ENCODE measurements around the gene NVL. TPM values are rescaled to one million over a fixed set of nuclear protein-coding genes. Genes with fewer than 3 reads are reported as not detected.

NVL gene
- total and polyA plus RNA-seq, 4 donors = 12.8 to 41.5 (median 29.1) TPM

- no peaks in the 10 kb centered on the region for H3K9me3 ChIP-seq (ENCODE audit: control insufficient read depth in 4 of 4, insufficient read depth in 3 of 4, low read length in 3 of 4)
- no peak overlapping the region for H3K27ac ChIP-seq (ENCODE audit: low read depth in 1 of 2, low read length in 1 of 2)
- WGBS, 2 donors = 72 to 85% methylated on average over 2 of the region's 2 CpGs
- peaks cover 9 to 47% (median 32%) of the 10 kb centered on the region in 4 donors for H3K36me3 ChIP-seq (ENCODE audit: control insufficient read depth in 4 of 4, insufficient read depth in 4 of 4, low read length in 4 of 4)
- no peaks in the 10 kb centered on the region for H3K27me3 ChIP-seq (ENCODE audit: control insufficient read depth in 3 of 3, insufficient read depth in 3 of 3, low read length in 2 of 3)
- H3K9ac ChIP-seq (ENCODE audit: insufficient read depth in 1 of 2, low read length in 2 of 2) = no peak overlapping the region
- DNase-seq (no peak), ATAC-seq (ENCODE audit: insufficient read depth, low FRiP score) (no peak)
- no peaks in the 10 kb centered on the region for H3K4me1 ChIP-seq (ENCODE audit: control insufficient read depth in 5 of 5, insufficient read depth in 5 of 5, low read length in 5 of 5)
- H3K4me3 ChIP-seq = no peak overlapping the region
- TF ChIP-seq CTCF (IDR thresholded peaks at IDR 0.05; ENCODE audit: control extremely low read depth, extremely low read depth) = no peak
Measured at GRCh38 chr1:224300346-224300745, 29.6 kb downstream of the NVL start.

- WGBS, 2 donors = 92 to 96% methylated on average over 8 of the region's 8 CpGs
- no peak overlapping the region for H3K27ac ChIP-seq (ENCODE audit: low read depth in 1 of 2, low read length in 1 of 2)
- H3K36me3 ChIP-seq (ENCODE audit: control insufficient read depth in 4 of 4, insufficient read depth in 4 of 4, low read length in 4 of 4) = peaks cover 12 to 51% (median 33%) of the 10 kb centered on the region in 4 donors
- no peak for ATAC-seq (ENCODE audit: insufficient read depth, low FRiP score)
- DNase-seq = no peak
- no peak overlapping the region for H3K4me3 ChIP-seq
- H3K27me3 ChIP-seq (ENCODE audit: control insufficient read depth in 3 of 3, insufficient read depth in 3 of 3, low read length in 2 of 3) = no peaks in the 10 kb centered on the region
- no peaks in the 10 kb centered on the region for H3K9me3 ChIP-seq (ENCODE audit: control insufficient read depth in 4 of 4, insufficient read depth in 3 of 4, low read length in 3 of 4)
- no peaks in the 10 kb centered on the region for H3K4me1 ChIP-seq (ENCODE audit: control insufficient read depth in 5 of 5, insufficient read depth in 5 of 5, low read length in 5 of 5)
- H3K9ac ChIP-seq (ENCODE audit: insufficient read depth in 1 of 2, low read length in 2 of 2) = no peak overlapping the region
- TF ChIP-seq CTCF (IDR thresholded peaks at IDR 0.05; ENCODE audit: control extremely low read depth, extremely low read depth) = no peak
Measured at GRCh38 chr1:224298346-224299330, 31.3 kb downstream of the NVL start.

GRCh38 chr1:224294775-224295174, 35.2 kb downstream of the NVL start:
- TF ChIP-seq CTCF (IDR thresholded peaks at IDR 0.05; ENCODE audit: control extremely low read depth, extremely low read depth) = no peak
- H3K27me3 ChIP-seq (ENCODE audit: control insufficient read depth in 3 of 3, insufficient read depth in 3 of 3, low read length in 2 of 3) = no peaks in the 10 kb centered on the region
- no peaks in the 10 kb centered on the region for H3K4me1 ChIP-seq (ENCODE audit: control insufficient read depth in 5 of 5, insufficient read depth in 5 of 5, low read length in 5 of 5)
- H3K36me3 ChIP-seq (ENCODE audit: control insufficient read depth in 4 of 4, insufficient read depth in 4 of 4, low read length in 4 of 4) = peaks cover 18 to 40% (median 29%) of the 10 kb centered on the region in 4 donors
- ATAC-seq (ENCODE audit: insufficient read depth, low FRiP score) = no peak
- WGBS, 2 donors = 94 to 96% methylated on average over 1 of the region's 1 CpG
- DNase-seq = no peak
- H3K9me3 ChIP-seq (ENCODE audit: control insufficient read depth in 4 of 4, insufficient read depth in 3 of 4, low read length in 3 of 4) = no peaks in the 10 kb centered on the region
- no peak overlapping the region for H3K4me3 ChIP-seq
- no peak overlapping the region for H3K9ac ChIP-seq (ENCODE audit: insufficient read depth in 1 of 2, low read length in 2 of 2)
- H3K27ac ChIP-seq (ENCODE audit: low read depth in 1 of 2, low read length in 1 of 2) = no peak overlapping the region
